ENCODE results near the gene SRSF6.

SRSF6 gene

GRCh38 chr20:43457640-43458421 is at the start of gene SRSF6:
Gene SRSF6 (plus strand): TSS chr20:43457896. CDS start chr20:43458034, 138 bp downstream.
- H3F3A ChIP-seq (ENCODE audit: control insufficient read depth, insufficient read depth): peaks cover 35% of the 10 kb centered on the region
- H3K9me2 ChIP-seq (replicated peaks; ENCODE audit: control insufficient read depth, low read length): no peaks in the 10 kb centered on the region
- TF ChIP-seq EZH2phosphoT487 (IDR thresholded peaks at IDR 0.05; ENCODE audit: borderline replicate concordance, low read length) (no peak), CTCF (IDR thresholded peaks at IDR 0.05; ENCODE audit: low read depth, low read length, poor library complexity, severe bottlenecking) (no peak)
- peaks cover 50% of the 10 kb centered on the region for H3K36me3 ChIP-seq (ENCODE audit: control insufficient read depth, low read length)
- H3K79me2 ChIP-seq (ENCODE audit: control insufficient read depth, low read length): peaks cover 49% of the 10 kb centered on the region
- peaks cover 8% of the 10 kb centered on the region; the same call in 1 of the 2 replicates for H3K9me3 ChIP-seq (ENCODE audit: control insufficient read depth, insufficient read depth, low read length)
- peaks cover 21% of the 10 kb centered on the region for H3K4me1 ChIP-seq (ENCODE audit: control insufficient read depth, low read length)
- H3K27ac ChIP-seq (ENCODE audit: low read depth, low read length): peak within 1 kb of the TSS; percentile 89
- H3K4me3 ChIP-seq (ENCODE audit: low read length): peak within 1 kb of the TSS; percentile 97
- H3K27me3 ChIP-seq (ENCODE audit: control insufficient read depth, low read length): peaks cover 5% of the 10 kb centered on the region
- H4K20me1 ChIP-seq (ENCODE audit: control insufficient read depth, insufficient read depth, low read depth, low read length): peaks cover 33% of the 10 kb centered on the region
- H3K4me2 ChIP-seq (ENCODE audit: low read length): peak within 1 kb of the TSS; percentile 75

GRCh38 chr20:43408848-43409576 is 48.7 kb upstream of the SRSF6 start:
- H3K27ac ChIP-seq (ENCODE audit: low read depth, low read length): no peak overlapping the region

GRCh38 chr20:43409577-43409913 is 48.2 kb upstream of the SRSF6 start:
- no peaks in the 10 kb centered on the region for H4K20me1 ChIP-seq (ENCODE audit: control insufficient read depth, insufficient read depth, low read depth, low read length)
- TF ChIP-seq CTCF (IDR thresholded peaks at IDR 0.05; ENCODE audit: low read depth, low read length, poor library complexity, severe bottlenecking) (no peak), EZH2phosphoT487 (IDR thresholded peaks at IDR 0.05; ENCODE audit: borderline replicate concordance, low read length) (no peak)
- H3K79me2 ChIP-seq (ENCODE audit: control insufficient read depth, low read length): no peaks in the 10 kb centered on the region
- no peaks in the 10 kb centered on the region for H3K9me2 ChIP-seq (replicated peaks; ENCODE audit: control insufficient read depth, low read length)
- H3K4me2 ChIP-seq (ENCODE audit: low read length): no peak overlapping the region
- no peak overlapping the region for H3K4me3 ChIP-seq (ENCODE audit: low read length)
- no peaks in the 10 kb centered on the region for H3K36me3 ChIP-seq (ENCODE audit: control insufficient read depth, low read length)
- no peaks in the 10 kb centered on the region for H3K4me1 ChIP-seq (ENCODE audit: control insufficient read depth, low read length)
- no peaks in the 10 kb centered on the region for H3K9me3 ChIP-seq (ENCODE audit: control insufficient read depth, insufficient read depth, low read length)
- peaks cover 6% of the 10 kb centered on the region for H3K27me3 ChIP-seq (ENCODE audit: control insufficient read depth, low read length)
- no peaks in the 10 kb centered on the region for H3F3A ChIP-seq (ENCODE audit: control insufficient read depth, insufficient read depth)
- H3K27ac ChIP-seq (ENCODE audit: low read depth, low read length): no peak overlapping the region

More at GRCh38 chr20:43408848-43409576, 48.7 kb upstream of the SRSF6 start:
- Histone ChIP-seq H3K4me2 (ENCODE audit: low read length) (no peak overlapping the region), H3K4me1 (ENCODE audit: control insufficient read depth, low read length) (no peaks in the 10 kb centered on the region), H3K9me3 (ENCODE audit: control insufficient read depth, insufficient read depth, low read length) (no peaks in the 10 kb centered on the region), H3K4me3 (ENCODE audit: low read length) (no peak overlapping the region), H3K9me2 (replicated peaks; ENCODE audit: control insufficient read depth, low read length) (no peaks in the 10 kb centered on the region), H4K20me1 (ENCODE audit: control insufficient read depth, insufficient read depth, low read depth, low read length) (no peaks in the 10 kb centered on the region), H3F3A (ENCODE audit: control insufficient read depth, insufficient read depth) (no peaks in the 10 kb centered on the region), H3K36me3 (ENCODE audit: control insufficient read depth, low read length) (no peaks in the 10 kb centered on the region), H3K79me2 (ENCODE audit: control insufficient read depth, low read length) (no peaks in the 10 kb centered on the region), H3K27me3 (ENCODE audit: control insufficient read depth, low read length) (peaks cover 6% of the 10 kb centered on the region)
- TF ChIP-seq CTCF (IDR thresholded peaks at IDR 0.05; ENCODE audit: low read depth, low read length, poor library complexity, severe bottlenecking) (peak; percentile 88), EZH2phosphoT487 (IDR thresholded peaks at IDR 0.05; ENCODE audit: borderline replicate concordance, low read length) (no peak)

Measured in DOHH2 (cell line).